Stimulated activated CD8-positive, alpha-beta memory T cell treated with anti-CD3 and anti-CD28 coated beads, Interleukin-2, amount 100 ng/mL, for 1 hour (primary cell): ENCODE measurements around the gene CTRL.
"Not testable (repeated sequence)": the region's sequence is repeated elsewhere in the genome, so short reads cannot be mapped to it uniquely, and the experiment has no call there.

Experiments
- DNase-seq, 2 donors: peaks; one replicate each; pipeline ENCODE4 v3.0.0-alpha.2; 2020; ENCODE audit warnings: low read depth in 2 of 2

Gene CTRL

DNA sequence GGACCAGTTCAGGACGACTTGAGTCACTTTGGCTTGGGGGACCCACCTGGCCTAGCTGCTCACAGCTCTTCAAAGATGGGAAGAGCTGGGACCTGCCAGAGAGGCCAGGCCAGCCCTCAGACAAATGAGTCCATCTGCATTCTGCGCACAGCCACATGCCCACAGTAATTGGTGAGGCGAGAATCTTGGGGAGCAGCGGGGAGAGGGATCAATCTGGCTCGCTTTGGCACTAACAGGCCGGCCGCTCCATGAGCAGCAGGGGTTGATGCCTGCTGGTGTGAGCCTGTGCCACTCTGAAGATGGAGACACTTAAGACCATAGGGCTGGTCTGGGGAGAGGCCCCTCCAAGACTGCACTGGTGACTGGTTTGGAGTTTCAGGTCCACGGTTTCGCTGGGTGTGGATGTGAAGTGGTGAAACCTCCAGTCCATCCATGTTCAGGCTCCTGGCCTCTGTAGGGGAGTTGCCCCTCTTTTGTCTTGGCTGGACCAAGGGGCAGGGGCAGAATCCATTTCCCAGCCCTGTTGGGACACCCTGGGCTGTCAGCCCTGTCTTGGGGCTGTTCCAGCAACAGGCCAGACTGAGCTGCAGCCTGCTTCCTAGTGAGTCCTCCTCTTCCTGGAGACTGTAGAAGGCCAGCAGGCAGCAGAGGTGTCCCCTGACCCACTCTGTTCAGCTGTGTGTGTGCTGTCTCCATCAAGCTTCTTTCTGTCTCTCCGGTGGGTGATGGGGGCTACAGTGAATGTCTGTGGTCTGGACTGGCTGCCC is 7.3 kb downstream of the CTRL start:
- DNase-seq = no peak

DNA sequence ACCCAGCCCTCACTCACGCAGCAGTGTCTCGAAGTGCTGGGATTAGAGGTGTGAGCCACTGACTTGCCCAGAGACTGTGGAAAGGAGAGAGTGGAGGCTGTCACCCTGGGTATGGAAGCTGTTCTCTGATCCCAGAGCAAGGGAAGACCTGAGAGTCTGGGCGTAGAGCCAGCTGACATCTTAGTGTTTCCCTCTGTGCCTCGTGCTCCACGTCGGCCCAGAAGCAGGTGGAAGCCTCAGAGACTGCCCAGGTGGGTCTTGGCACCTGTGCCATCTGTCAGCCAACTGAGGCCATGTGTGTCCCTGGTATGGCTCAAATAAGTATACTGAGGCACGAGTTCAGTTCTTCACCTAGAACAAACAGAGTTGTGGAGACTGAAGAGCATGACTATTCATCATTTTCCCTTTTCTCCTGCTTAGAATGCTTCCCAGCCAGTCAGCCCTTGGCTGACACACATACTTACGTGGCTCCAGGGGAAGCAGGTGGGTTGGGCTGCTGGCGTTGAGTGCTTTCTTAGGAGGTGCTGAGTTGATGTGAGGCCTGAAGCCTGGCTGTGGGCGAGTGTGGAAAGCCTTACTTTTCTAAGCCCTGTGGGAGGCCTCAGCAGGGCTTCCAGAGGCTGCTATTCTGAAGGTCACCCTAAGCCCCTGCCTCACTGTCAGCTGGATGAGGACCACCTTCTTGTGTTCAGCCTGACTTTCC is 8.1 kb downstream of the CTRL start:
- DNase-seq = no peak

DNA sequence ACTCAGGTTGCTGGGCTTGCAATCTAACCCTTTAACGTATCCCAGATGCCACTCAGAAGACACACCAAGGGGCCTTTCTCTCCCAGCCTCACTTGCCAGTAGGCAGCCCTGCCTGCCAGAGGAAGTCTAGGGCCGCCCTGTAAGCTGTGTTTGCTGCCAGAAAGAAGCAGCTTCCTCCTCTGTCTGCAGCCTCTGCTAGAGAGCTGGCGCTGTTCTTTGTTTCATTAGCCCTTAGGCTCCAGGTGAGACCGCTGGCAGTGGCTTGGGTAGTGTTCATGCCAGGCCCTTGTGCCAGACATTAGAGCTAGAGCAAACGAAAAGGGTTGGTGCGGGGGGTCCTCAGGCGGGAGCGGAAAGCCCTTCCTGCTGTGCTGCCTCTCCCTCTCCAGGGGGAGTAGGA is 8.9 kb downstream of the CTRL start:
- no peak for DNase-seq

DNA sequence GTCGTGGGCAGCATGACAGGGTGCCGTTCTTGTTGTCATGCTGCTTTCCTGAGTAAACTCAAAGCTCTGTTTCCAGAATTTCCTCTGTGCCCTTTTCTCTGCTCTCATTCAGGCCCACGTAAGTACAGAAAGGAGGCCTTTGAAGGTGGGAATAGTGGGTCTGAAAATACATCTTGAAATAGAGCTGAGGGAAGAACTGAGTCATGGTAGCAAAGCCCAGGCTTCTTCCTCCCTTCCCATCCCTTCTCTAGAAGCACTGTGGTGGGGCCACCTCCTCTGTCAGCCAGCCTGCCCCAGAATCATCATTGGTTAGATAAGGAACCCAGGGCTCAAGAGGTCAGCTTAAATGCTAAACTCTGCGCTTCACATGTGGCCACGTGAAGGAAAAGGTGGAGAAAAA is 9.4 kb downstream of the CTRL start:
- no peak for DNase-seq

DNA sequence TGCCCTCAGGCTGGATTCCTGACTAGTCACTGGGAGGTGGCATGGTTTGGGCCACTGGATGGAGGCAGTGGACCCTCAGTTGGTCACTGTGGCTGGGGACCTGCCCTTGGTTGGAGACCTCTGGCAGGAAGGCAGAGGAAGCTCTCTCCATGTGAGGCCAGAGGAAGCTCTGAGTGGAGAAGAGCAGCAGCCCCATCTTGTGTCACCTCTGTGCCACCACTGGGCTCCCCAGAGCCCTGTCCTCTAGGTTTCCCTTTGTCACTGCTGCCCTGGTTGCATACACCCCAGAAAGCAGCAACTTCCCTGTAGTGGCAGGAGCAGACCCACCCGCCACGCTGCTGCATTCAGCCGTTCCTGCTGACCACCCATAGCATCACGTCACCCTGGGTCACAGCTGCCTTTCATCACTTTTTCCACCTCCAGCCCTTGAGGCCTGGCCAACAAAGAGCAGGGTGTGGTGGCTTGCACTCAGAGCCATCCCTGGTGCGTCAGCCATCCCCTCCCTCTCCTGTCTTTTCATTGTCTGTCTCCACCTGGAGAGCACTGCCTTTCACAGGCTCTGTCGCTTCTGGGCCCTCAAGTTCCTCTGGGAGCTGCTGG is 11.9 kb downstream of the CTRL start:
- no peak for DNase-seq

DNA sequence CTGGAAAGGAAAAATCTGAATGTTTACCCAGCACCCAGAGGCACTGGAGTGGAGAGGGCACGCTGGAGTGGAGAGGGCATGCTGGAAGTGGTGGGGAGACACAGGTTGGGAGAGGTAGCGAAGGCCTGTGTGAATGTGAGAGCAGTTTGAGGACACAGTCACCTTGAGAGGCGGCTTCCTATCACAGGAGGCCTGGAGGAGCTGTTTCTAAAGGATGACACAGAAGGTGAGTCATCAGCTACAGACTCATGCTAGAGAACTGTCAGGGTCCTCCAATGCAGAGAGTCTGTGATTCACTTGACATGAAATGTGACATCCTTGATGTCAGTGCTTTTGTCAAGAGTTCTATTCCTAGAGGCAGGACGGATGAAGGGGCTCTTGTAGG is 13.8 kb downstream of the CTRL start:
- no peak for DNase-seq

DNA sequence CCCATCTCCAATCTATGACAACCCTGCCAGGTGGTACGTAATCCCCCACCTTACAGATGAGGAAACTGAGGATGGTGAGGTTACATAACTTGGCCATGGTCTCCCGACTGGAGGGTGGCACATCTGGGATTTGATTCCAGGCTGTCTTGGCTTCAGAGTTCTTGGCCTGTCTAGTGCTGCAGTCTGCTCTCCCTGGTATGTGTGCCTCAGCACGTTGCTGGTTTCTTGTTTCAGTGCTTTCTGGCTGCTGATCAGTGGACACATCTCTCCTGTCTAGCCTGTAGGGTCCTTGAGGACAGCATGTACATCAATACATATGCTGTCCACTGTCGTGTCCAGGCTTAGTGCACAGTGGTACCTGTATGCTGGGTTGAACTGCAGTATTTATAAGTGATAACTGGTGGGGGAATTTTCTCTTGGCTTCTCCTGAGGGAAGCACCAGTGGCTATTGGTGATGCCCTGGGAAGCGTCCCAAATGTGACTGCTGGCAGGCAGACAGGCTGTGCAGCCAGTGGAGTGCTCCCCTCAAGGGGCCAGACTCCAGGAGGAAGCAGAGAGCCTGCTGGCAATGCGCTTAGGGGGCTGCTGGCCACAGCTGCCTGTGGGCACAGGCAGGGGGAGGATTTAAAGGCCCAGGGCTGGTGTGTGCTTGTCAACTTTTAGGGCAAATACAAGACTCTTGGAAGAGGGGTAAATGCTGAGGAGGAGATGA is 14.4 kb downstream of the CTRL start:
- no peak for DNase-seq

DNA sequence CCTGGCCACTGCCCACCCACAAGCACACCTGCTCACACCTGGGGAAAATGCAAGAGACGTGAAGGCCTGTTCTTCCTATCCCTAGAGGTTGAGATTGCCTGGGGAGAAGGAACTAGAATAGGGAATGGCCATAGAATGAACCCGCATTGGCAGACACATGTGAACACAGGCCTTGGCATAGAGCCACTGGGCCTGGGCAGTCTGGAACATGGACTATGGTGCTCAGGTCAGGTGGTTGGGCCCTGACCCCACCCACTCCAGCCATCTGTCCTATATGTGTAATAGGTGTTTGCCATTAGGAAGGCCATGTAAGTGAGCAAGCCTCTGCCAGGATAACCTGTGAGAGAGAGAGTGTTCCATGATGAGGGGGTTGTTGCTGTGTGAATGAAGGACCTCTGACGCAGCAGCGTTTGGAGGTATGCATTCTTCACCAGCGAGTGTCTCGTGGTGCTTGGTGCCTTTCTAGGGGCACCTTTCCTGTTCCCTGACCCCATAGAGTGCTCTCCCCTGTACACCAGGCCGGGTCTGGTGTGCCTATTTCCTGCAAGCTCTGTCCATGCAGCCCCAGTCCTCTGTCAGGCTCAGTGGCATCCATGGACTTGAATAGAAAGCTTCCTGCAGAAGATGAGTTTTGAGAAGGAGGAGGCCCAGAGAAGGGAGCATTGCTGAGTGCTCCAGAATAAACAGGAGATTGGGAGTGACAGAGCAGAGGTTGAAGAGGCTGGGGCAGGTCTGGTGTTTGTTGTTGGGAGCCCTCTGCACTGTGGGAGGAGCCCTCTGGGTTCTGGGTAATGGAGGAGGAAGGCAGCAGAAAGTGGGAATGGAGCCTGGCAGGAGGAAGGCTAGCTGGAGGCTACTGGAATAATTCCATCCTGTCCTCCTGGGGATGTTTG is 15.6 kb downstream of the CTRL start:
- DNase-seq = no peak

DNA sequence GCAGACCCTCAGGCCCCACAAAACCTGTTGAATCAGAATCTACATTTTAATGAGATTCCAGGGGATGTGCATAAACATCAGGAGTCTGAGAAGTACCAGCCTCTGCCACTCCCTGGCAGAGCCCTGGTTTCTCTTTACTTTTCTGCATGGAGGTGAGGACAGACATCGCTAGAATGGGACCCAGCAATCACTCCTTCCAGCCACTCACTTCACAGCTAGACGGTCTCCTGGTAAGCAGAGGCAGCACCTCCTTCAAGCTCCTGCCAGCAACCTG is 16.2 kb downstream of the CTRL start:
- DNase-seq = not testable (repeated sequence)

DNA sequence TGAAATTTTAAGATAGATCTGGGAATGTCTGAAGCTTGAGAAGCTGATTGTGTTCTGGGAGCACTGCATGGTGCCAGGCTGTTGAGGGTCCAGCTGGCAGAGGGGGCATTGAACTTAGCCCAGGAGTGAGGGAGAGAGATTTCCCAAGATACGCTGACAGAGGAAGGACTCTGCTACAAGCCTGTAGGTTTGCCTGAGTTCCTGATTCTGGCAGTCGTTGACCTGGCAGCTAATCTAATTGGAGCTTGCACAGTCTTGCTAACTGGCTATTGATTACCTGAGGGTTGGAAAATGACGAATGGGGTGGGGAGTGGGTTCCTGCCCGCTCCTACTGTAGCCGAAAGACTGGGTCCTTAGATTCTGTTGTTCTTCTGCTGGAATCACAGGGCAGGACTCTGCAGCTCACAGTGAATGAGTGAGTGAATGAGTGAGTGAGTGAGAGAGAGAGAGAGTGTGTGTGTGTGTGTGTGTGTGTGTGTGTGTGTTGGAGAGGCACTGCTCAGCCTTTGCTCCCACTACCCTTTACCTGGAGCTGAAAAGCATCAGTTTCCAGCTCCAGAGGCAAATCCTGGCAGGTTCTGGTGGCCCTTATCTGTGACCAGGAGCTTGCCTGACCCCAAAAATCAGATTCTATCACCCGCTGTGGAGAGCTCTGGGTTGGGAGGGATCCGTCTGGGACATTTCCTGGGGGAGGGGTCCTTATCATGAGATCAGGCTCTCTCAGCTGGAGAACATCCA is 16.7 kb downstream of the CTRL start:
- DNase-seq = no peak

DNA sequence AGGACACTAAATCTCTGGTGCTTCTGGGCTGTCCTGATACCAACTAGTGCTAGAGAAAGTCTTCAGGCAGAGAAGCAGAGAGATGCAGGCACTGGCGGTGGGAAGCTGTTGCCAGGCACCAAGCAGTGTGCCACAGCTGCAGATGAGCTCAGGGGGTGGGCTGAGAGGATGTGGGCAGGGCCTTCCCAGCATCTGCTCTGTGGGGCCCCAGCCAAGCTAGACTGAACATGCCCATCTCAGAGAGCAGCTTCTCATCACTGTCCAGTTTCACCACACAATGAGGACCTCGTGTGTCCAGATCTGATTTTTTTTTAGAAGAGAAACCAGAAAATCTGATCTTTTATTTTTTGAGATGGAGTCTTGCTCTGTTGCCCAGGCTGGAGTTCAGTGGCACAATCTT is 21.5 kb downstream of the CTRL start:
- DNase-seq = no peak

DNA sequence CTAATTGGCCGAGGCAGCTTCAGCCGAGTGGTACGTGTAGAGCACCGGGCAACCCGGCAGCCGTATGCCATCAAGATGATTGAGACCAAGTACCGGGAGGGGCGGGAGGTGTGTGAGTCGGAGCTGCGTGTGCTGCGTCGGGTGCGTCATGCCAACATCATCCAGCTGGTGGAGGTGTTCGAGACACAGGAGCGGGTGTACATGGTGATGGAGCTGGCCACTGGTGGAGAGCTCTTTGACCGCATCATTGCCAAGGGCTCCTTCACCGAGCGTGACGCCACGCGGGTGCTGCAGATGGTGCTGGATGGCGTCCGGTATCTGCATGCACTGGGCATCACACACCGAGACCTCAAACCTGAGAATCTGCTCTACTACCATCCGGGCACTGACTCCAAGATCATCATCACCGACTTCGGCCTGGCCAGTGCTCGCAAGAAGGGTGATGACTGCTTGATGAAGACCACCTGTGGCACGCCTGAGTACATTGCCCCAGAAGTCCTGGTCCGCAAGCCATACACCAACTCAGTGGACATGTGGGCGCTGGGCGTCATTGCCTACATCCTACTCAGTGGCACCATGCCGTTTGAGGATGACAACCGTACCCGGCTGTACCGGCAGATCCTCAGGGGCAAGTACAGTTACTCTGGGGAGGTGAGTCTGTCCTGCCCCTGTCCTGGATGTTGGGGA is 22.5 kb downstream of the CTRL start:
- DNase-seq = no peak

DNA sequence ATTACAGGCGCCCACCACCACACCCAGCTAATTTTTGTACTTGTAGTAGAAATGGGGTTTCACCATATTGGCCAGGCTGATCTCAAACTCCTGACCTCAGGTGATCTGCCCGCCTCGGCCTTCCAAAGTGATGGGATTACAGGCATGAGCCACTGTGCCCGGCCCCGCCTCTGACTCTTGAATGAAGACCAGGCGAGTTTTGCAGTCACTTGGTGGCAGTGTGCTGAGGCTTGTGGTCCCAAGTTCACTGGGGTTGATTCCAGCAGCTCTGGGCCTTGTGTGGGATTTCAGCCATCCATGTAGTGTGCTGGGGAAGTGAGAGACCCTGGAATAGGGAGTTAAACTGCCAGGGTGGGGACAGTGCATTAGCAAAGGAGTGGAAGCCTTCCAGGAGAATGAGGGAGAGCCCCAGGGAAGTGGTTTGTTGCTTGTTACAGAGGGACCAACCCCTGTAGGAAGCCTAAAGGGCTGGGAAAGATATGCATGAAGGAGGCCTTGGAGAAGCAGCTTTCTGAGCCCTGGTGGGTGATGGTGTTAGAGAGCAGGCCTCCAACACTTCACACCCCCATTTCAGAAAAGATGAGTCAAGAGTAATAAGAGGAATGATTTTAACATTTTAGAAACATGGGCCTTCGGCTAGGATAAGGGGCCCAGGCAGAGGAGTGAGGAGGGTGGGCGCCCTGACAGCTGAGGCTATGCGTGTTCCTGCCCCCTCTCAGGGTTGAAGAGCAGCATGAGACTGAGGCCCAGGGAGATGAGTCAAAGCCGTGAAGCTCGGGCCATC is 24.1 kb downstream of the CTRL start:
- no peak for DNase-seq

DNA sequence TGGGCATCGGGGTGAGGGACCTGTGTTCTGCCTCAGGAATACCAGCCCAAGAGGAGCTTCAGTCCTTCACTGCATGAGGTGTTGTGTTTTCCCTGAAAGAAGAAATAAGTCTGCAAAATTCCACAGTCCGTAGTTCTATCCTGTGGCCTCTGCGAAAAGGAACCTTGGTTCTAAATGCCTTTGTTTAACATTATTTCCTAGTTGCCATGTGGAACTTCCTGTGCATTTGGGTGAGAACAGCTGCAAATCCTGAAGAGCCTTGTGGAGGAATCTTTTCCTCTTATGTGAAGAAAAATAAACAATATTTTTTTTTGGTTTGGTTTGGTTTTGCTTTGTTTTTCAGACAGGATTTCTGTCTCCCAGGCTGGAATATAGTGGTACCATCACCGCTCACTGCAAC is 28.8 kb downstream of the CTRL start:
- DNase-seq = no peak

DNA sequence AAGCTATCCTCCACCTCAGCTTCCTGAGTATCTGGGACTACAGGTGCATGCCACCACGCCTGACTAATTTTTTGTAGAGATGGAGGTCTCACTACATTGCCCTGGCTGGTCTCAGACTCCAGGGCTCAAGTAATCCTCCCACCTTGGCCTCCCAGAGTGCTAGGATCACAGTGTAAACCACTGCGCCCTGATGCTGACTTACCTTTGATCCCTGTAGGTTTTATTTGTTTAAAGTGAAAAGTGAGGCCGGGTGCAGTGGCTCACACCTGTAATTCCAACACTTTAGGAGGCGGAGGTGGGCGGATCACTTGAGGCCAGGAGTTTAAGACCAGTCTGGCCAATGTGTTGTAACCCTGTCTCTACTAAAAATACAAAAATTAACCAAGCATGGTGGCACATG is 29.9 kb downstream of the CTRL start:
- DNase-seq = no peak

DNA sequence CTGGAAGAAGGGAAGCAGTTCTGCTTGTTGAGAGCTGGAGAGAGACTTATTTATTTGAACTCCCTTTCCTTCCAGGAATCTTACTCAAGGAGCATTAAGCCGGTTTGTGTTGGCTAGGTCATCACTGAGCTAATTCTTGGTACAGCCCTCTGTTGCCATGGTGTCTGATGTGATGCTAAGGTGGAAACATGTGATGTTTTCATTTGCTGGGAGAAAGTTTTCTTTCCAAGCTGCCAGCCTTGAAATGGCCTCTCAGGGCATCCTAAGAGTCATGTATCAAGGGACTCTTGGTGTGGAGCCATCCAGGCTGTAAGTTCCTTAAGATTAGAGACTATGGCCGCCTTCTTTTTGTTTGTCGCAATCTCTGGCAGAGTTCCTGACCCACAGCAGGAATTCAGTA is 34.4 kb downstream of the CTRL start:
- DNase-seq = no peak

DNA sequence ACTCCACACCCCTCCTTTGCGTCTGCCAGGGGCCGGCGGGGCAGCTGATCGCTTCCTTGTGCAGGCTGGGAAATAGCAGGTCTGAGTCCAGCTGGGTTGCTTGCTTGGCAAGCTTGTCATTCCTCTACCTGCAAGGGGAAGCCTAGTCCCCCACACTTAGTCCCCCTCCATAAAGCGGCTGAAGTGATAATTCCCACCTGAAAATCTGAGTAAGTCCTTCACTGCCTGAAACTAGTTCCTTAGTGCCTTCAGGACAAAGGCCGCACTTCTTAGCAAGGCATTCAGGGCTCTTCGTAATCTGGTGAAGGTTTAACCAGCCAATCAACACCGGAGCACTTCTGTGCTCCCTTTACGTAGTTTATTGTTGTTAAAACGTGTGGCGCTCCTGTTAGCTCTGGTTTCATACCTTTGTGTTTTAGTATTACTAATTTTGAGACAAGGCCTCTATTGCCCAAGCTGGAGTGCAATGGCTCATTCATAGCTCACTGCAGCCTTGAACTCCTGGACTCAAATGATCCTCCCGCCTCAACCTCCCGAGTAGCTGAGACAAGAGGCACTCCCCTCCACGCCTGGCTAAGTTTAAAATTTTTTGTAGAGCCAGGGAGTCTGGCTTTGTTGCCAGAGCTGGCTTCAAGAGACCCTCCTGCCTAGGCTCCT is 37.8 kb downstream of the CTRL start:
- DNase-seq = no peak

DNA sequence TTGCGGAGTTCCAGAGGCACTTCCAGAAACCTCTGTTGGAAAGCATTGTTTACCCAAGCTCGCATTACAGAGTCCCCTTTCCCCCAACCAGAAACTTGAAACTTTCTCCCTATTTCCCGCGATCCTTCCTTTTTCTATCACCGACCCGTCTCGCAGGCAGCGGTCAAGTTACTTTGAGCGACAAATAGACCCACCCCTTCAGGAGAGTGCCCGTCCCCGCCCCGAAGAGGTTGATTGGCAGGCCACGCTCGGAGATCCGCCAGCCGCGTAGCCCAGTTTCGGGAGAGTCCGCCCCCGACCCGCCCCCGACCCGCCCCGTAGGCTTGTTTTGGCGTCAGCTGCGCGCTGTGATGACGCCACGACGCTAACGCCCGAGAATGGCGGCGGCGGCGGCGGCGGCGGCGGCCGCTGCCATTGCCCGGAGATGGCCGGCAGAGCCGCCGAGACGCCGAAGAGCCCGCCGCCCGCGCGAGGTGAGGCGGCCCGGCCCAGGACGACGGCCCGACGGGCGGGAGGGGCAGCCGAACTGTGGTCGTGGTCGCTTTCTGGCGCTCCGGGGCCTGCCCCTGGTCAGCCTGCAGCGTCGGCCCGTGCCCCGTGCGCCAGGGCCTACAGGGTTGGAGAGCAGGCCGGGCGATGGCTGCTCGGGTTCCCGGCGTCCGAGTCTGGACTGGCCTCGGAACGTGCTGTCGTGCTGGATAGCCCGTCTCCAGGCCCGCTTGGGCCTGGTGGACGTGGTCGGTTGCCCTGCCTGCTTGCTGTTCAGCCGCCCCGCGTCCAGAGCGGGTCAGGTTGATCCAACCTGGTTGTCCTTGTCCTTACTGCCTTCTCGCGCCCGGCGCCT is 38.5 kb downstream of the CTRL start, which contains the start of gene PSKH1:
PSKH1 (plus strand) TSS at position 356 of the 844 bp plus-strand sequence. CDS start 15,496 bp downstream, outside the sequence.
- DNase-seq = peak; percentile 83 to 89
